GM19395 (cell line): Measurements from ENCODE around the gene RGS9BP.
"Not testable (repeated sequence)": the region's sequence is repeated elsewhere in the genome, so short reads cannot be mapped to it uniquely, and the experiment has no call there.

Source experiments
- ATAC-seq: cut with Tn5 transposase; IDR thresholded peaks from one replicate; pipeline ENCODE4 v1.9.1; 2021; ENCODE audit warnings: mild to moderate bottlenecking, moderate library complexity; ENCODE audit not compliant: unreplicated experiment

Gene RGS9BP

GRCh38 chr19:32675720-32676185, at the start of gene RGS9BP:
RGS9BP (plus strand) TSS chr19:32675848; CDS start chr19:32676264, 416 bp downstream.
- peak; percentile 26 for ATAC-seq

GRCh38 chr19:32626969-32627368, 48.7 kb upstream of the RGS9BP start:
- no peak for ATAC-seq

GRCh38 chr19:32627714-32628270, 47.9 kb upstream of the RGS9BP start:
- ATAC-seq, result no peak

- no peak for ATAC-seq
Measured at GRCh38 chr19:32630338-32630737, 45.3 kb upstream of the RGS9BP start.

- ATAC-seq, result no peak
Measured at GRCh38 chr19:32631381-32631780, 44.3 kb upstream of the RGS9BP start.

- no peak for ATAC-seq
Measured at GRCh38 chr19:32637480-32637879, 38.2 kb upstream of the RGS9BP start.

- ATAC-seq, result no peak
Measured at GRCh38 chr19:32638625-32639024, 37.0 kb upstream of the RGS9BP start.

- ATAC-seq, result no peak
Measured at GRCh38 chr19:32642771-32643170, 32.9 kb upstream of the RGS9BP start.

GRCh38 chr19:32646556-32646955, 29.1 kb upstream of the RGS9BP start:
- ATAC-seq, result no peak

GRCh38 chr19:32647361-32647760, 28.3 kb upstream of the RGS9BP start:
- no peak for ATAC-seq

GRCh38 chr19:32649751-32650150, 25.9 kb upstream of the RGS9BP start:
- no peak for ATAC-seq

- no peak for ATAC-seq
Measured at GRCh38 chr19:32650671-32651070, 25.0 kb upstream of the RGS9BP start.

- no peak for ATAC-seq
Measured at GRCh38 chr19:32651729-32652140, 23.9 kb upstream of the RGS9BP start.

GRCh38 chr19:32652331-32652730, 23.3 kb upstream of the RGS9BP start:
- ATAC-seq, result not testable (repeated sequence)

GRCh38 chr19:32652894-32653598, 22.6 kb upstream of the RGS9BP start:
- no peak for ATAC-seq

GRCh38 chr19:32653599-32653915, 22.1 kb upstream of the RGS9BP start:
- ATAC-seq, result no peak

GRCh38 chr19:32656379-32656778, 19.3 kb upstream of the RGS9BP start:
- not testable (repeated sequence) for ATAC-seq

- ATAC-seq, result no peak
Measured at GRCh38 chr19:32658075-32658474, 17.6 kb upstream of the RGS9BP start.

- ATAC-seq, result no peak
Measured at GRCh38 chr19:32658527-32658926, 17.1 kb upstream of the RGS9BP start.

GRCh38 chr19:32661318-32661717, 14.3 kb upstream of the RGS9BP start:
- ATAC-seq, result no peak

GRCh38 chr19:32662186-32662585, 13.5 kb upstream of the RGS9BP start:
- ATAC-seq, result no peak

- no peak for ATAC-seq
Measured at GRCh38 chr19:32666084-32666483, 9.6 kb upstream of the RGS9BP start.

- ATAC-seq, result no peak
Measured at GRCh38 chr19:32669310-32669709, 6.3 kb upstream of the RGS9BP start.
